ENCODE data around the gene PLD5.
"Not testable (repeated sequence)": the region's sequence is repeated elsewhere in the genome, so short reads cannot be mapped to it uniquely, and the experiment has no call there.

The PLD5 gene

DNA sequence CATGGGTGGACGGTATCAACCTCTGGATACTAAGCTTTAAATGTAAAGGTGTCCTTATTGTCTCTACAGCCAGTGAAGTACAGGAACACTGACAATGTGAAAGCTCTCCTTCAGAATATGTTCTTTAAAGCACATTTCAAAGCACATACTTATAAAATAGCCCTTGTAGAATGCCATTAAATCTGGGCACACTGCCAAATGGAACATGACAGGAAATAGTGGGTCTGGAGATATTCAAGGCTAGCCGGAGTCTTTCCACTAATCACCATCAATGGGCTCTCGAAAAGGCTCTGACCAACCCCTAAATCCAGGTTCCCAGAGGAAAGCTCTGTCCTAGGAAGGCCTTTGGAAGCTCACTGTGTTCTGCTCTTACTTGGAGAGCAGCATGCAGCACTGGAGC lies 46.6 kb downstream of the PLD5 start:
- DNase-seq, result peak; percentile 8

DNA sequence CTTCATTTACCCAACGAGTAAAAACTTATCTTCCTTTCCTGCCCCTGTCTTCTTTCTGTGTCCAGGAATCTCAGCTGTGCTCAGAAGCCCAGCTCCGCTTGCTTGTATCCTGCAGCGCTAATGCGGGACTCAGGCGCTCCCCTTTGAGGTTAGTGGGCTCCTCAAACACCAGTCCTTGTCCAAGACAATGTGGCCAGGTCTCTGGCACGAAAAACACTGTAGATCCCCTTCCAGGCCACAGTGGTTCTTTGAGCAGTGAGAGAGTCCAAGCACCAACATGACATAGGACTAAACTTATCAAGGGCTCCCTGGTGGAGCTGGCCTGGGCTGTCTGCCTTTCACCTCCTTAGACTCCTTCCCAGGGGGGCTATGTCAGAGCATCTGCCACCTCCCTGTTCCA lies 53.7 kb downstream of the PLD5 start:
- no peak for DNase-seq

GRCh38 chr1:242468784-242469183 lies 55.7 kb downstream of the PLD5 start:
- DNase-seq, result no peak

DNA sequence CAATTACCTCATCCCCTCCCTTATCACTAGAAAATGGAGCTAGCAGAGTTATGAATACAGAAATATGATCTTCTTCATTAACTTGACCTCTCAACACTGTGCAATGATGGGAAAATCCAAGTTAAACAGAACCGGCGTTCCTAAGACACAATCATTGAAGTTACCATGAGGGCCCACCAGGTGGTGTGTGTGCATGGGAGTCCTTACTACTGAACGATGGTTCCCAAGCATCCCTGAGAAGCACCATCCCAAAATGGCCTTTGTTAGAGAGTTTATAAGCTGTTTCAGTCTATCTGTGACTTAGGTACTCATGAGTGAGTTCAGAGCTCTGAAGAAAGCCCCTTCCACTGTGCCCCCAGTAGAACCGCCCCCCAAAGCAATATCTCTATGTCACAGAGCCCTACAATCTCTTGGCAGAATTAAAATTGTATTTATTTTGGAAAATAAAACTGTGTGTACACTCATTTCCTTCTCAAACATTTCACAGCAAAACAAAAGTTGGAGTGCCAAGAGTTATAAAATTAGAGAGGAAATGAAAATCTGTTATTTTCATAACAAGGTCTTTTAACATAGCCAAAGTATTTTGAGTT lies 56.8 kb downstream of the PLD5 start:
- peak; percentile 48 for DNase-seq

DNA sequence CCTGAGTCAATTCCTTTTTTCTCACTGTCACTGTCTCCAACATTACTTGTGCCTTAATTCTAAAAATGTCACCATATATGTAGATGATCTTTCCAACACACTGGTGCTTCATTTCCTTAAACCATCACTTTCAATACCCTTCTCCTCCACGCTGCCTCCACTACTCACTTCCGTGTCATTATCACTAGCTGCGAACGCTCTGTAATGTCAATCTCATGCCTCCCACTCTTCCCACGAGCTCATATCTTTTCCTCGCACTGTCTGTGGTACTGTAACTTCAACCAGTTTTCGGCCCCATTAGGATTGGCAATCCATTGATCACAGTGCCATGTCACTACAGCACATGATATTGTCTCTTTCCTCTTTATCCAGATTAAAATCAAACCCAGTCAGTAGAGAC lies 61.6 kb downstream of the PLD5 start:
- DNase-seq, result no peak

- not testable (repeated sequence) for DNase-seq
Measured at GRCh38 chr1:242459740-242460139, 64.8 kb downstream of the PLD5 start.

DNA sequence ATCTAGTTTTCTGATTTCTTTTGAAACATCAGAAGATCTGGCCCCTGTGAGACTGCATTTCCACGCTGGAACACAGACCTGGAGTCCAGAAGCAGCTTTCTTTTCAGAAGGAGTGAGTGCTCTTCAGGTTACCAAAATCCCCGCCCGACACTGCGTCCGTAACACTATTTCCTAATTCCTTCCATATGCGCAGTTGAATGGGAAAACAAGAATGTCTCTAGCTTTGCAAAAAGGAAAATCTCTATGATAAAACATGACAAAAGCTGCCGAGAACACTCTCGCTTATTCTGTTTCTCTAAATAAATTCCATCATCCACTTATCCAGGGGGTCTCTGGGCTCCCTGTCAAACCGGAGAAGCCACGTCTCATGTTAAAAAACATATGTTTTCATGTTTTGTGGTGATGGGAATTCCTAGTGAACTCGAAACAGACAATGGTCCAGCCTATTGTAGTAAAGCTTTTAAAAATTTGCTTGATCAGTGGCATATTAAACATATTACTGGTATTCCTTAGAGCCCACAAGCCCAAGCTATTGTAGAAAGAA lies 67.7 kb downstream of the PLD5 start:
- no peak for DNase-seq

DNA sequence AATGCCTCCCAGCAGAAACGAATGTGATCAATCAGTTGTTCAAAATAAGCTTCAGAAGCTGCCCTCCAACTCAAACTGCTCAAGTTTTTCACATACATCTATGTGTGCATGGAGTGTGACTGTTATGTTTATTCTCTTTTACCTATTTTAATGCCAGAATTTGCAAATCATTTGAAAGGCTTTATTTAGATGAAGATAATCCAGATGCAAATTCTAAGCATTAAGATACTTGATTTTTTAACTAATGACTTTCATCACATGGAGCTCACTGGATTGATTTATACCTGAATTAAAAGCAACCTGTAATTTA lies 69.5 kb downstream of the PLD5 start:
- no peak for DNase-seq

DNA sequence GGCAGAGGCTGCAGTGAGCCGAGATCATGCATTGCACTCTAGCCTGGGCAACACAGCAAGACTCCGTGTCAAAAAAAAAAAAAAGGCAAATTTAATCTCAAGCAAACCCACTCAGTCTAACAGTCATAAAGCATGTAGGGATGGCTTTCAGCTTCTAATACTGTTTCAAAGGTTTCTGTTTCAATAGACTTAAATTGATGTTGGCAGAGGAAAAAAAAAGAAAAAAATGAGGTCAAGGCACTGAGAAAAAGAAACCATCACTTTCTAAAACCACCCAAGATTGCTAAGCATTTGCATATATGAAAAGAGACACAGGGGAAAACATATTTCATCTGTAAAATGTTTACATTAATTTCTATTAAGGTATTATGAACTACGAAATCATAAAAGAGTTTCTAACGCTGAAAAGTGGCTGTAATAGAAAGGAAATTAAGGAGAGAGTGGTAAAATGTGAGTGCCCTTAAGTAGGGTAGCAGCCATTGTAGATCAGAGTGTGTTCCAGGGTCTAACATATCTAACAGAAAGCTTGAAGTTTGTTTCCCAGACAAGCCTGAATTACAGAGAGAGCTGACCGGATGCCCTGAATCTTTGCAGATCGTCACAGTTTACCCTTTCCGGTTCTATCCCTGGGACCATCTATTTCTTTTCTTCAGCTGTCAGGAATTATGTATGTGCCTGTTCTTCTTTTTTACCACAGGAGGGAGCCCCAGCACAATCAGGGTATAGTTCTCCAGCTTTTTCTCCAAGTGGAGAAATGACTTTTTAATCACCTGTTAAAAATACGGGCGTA lies 70.0 kb downstream of the PLD5 start:
- DNase-seq, result peak; percentile 50

DNA sequence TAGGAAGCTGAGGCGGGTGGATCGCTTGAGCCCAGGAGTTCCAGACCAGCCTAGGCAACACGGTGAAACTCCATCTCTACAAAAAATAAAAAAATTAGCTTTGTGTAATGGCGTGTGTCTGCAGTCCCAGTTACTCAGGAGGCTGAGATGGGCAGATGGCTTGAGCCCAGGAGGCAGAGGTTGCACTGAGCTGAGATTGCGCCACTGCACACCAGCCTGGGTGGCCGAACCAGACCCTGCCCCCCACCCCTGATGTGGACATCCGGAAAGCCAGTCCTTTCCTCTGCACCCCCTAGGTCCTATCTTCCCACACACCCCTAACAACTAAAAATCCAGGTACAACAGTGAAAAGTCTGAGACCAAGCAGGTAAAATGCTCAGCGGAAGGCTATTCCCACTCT lies 71.9 kb downstream of the PLD5 start:
- DNase-seq, result no peak

DNA sequence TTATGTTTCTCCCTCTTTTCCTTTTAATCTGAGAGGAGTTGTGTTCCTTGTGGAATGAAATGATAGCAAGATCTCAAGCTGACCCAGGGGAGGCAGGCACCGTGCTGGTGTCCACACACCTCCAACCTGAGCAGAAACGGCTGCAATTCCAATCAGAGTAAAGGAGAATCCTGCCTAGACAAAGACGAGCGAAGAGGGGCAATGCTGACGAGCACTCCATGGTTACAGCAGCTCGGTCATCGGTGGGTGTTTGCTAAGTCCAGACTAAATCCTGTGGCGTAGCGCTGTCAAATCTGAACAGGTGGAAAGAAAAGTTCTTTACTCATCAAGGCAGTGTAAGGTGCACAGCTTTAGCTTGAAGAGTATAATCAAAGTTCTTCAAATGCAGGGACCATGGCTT lies 74.8 kb downstream of the PLD5 start:
- no peak for DNase-seq

GRCh38 chr1:242448910-242449645 lies 75.4 kb downstream of the PLD5 start:
- DNase-seq, result no peak

DNA sequence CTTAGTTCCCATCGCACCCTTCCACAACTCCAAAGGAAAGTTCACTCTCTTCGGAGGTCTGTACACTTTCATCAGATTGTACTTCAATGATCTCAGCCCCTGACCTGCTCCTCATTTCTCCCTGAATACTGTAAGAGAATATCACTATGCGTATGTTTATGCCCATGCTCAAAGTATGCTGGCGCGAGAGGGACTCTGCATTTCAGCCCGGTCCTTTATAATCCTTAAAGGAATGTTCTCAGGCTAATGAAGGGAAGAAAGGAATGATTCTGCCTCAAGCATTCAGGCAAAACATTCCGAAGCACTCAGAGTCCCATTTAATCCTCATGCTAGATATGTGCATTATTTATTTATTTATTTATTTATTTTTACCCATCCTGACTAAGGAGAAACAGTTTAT lies 76.8 kb downstream of the PLD5 start:
- DNase-seq, result no peak

DNA sequence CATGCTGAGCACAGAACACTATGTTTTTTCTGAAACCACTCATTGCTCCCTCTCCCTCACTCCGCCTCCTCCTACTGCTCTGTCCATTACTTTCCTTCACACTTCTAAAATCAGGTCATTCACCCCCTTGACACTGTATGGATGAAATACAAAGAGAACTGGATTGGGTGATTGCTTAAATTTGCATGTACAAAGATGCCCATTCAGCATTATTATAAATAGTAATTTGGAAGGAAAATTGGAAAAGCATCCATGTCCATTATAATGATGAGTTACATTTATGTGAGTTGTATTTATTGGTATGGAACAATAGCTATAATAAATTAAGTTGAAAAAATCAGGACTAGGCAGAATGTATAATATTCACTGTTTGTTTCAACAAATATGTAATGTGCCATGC lies 83.7 kb downstream of the PLD5 start:
- no peak for DNase-seq

DNA sequence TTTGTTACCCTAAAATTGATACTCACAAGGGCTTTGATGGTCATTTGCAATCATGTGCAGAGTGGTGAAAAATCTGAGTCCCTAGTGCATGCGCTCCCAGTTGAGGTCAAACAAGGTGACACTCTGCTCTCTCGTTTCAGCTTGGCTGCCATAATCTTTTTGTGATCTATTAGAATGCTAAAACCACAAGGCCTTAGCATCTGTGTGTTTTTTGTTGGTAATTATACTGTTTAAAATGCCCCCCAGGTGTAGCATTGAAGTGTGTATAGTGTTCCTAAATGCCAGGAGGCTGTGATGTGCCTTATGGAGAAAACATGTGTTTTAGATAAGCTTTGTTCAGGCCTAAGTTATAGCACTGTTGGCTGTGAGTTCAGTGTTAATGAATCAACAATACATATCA lies 89.3 kb downstream of the PLD5 start:
- DNase-seq, result no peak

- DNase-seq, result no peak
Measured at GRCh38 chr1:242432491-242433095, 91.9 kb downstream of the PLD5 start.

DNA sequence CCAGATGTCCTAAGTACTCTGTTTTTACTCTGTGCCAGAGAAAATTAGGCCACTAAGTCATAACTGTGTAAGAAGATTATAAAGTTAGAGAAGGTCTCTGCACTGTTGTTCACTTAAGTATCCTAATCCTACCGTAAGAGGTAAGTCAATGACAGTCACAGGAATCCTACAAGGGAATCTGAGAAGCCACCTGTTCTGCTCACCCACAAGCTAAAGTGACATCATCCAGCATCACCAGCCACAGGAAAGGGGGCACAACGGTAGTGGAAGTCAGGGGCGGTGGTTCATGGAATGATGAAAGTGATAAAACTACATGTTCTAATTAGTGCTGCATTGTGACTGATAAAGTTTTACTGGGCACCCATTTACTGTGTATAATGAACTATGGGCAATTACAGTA lies 92.7 kb downstream of the PLD5 start:
- DNase-seq, result no peak

DNA sequence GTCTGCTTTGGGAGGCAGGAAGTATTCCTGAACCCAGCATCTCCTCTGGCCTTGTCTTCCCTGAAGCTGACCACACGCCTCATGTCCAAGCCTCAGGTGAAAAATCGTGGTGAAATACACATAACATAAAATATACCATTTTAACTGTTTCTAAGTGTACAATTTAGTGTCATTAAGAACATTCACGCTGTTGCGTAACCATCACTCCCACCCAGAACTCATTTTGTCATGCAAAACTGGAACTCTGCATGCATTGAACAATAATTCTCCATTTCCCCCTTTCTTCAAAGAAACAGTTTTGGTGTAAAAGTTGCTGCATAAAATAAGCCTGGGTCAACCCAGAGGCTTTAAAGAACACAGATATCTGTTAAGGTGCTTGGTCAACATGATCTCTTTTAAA lies 93.5 kb downstream of the PLD5 start:
- no peak for DNase-seq

DNA sequence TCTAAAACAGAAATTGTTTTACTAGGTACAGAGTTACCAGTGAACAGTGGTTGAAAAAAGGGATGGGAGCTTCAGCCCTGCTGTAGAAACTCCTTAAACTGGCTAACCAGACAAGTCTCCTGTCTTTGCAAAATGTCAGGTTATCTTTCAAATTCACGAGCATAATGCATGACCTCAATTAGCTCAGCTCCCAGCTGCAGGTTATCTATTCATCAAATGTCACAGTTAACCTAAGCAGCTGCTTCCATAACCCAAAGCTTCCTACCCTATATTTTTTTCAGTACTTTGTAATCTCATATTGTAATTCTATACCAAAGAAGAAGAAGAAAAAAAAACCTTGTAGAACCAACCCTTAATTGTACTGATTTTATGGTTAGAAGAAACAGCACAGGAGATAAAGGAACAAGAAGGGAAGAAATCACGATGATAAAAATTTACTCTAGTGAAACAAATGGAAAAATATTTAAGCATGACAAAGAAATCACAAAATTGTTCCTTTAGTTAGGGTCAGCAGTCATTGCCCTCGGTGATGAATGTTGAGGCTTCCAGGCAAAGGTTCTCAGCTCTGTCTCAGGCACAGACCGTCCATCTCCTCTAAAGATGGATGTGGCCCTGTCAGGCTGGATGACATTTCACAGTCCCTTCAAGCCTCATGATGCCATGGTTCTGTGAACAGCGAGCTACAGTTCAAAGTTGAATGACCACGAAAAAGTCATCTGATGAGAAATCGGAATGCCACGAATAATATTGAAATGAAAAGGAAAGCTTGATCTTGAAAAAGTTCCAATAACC lies 95.9 kb downstream of the PLD5 start:
- no peak for DNase-seq

- DNase-seq, result no peak
Measured at GRCh38 chr1:242427519-242427918, 97.0 kb downstream of the PLD5 start.

DNA sequence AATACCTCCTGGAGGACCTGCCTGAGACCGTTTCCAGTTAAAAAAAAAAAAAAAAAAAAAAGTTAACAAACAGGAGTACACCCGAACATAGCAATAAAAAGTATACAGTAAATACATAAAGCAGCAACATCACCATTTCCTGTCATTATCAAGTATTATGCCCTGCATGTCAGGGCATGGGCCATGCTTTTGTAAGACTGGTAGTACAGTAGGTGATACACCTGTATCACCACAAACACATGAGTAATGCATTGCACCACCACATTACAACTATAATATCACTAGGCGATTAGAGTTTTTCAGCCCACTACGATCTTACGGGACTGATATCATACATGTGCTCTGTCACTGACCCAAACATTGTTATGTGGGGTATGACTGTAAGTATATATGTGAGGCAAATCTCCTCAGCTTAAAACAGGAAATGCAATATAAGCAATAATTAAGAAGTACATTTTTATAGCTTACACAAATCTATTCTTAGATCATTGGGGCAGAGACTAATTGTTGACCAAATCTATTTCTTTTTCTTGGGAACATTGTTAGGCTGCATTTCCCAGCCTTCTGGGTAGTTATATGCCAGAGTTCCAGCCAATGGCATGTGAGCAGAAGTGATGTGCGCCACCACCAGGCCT lies 98.1 kb downstream of the PLD5 start:
- DNase-seq, result no peak

- DNase-seq, result peak; percentile 15
Measured at GRCh38 chr1:242425232-242425631, 99.3 kb downstream of the PLD5 start.
